H1 (cell line): Measurements from ENCODE around the gene TBC1D2. TPM values are rescaled to one million over a fixed set of nuclear protein-coding genes. Genes with fewer than 3 reads are reported as not detected.

ENCODE experiments used
- CTCF ChIA-PET: fragments of 300-600 bp; sonication (Branson Sonifier 250); formaldehyde crosslinking; loops from one replicate; lab custom pipeline; 2021; ENCODE audit not compliant: partially characterized antibody; lab: Charles Lee
- POLR2A ChIA-PET: fragments of 300-600 bp; sonication (Branson Sonifier 250); formaldehyde crosslinking; loops from one replicate; lab custom pipeline; 2021; ENCODE audit warnings: inconsistent platforms; ENCODE audit not compliant: partially characterized antibody; lab: Charles Lee
- DNase-seq, 2 experiments: peaks; one replicate each; pipeline versions ENCODE4 v3.0.0 to v3.0.0-alpha.2; 2010 to 2022; ENCODE audit warnings: low spot score in 2 of 2, low read depth in 1 of 2, mixed read lengths in 1 of 2
- FAIRE-seq: peaks from 2 replicates; lab custom pipeline; 2011; peaks lifted over from hg19 to GRCh38; lab: Jason Lieb, UNC
- H2AFZ ChIP-seq: 2 replicates; pipeline ENCODE4 v1.8.1; 2012; ENCODE audit warnings: low read length, inconsistent platforms
- H2AK5ac ChIP-seq: 2 replicates; pipeline ENCODE4 v1.6.1; 2013; ENCODE audit warnings: low read depth, low read length
- H2BK120ac ChIP-seq: replicated peaks from 2 replicates; pipeline ENCODE3; 2013; ENCODE audit warnings: low read depth, low read length, inconsistent platforms
- H2BK12ac ChIP-seq: 2 replicates; pipeline ENCODE4 v1.6.1; 2013; ENCODE audit warnings: low read depth, low read length
- H2BK15ac ChIP-seq: 2 replicates; pipeline ENCODE4 v1.6.1; 2013; ENCODE audit warnings: low read length
- H2BK20ac ChIP-seq: 2 replicates; pipeline ENCODE4 v1.6.1; 2013; ENCODE audit warnings: low read length
- H2BK5ac ChIP-seq: 2 replicates; pipeline ENCODE4 v1.6.1; 2013; ENCODE audit warnings: low read depth, low read length
- H3K14ac ChIP-seq: 2 replicates; pipeline ENCODE4 v1.6.1; 2013; ENCODE audit warnings: inconsistent platforms; ENCODE audit not compliant: insufficient read length
- H3K18ac ChIP-seq: 2 replicates; pipeline ENCODE4 v1.6.1; 2013; ENCODE audit warnings: low read length; ENCODE audit errors: extremely low read depth
- H3K23ac ChIP-seq: 2 replicates; pipeline ENCODE4 v1.6.1; 2013; ENCODE audit warnings: inconsistent platforms; ENCODE audit not compliant: insufficient read length
- H3K23me2 ChIP-seq: 2 replicates; pipeline ENCODE4 v1.6.1; 2013; ENCODE audit warnings: low read depth, low read length
- H3K27ac ChIP-seq: 2 replicates; pipeline ENCODE4 v1.6.1; 2011; ENCODE audit warnings: low read depth, low read length, inconsistent platforms
- H3K27me3 ChIP-seq, 4 experiments: replicated peaks in 1 of 4; 1 replicate in 1 of 4; 2 replicates in 3 of 4; pipeline versions ENCODE4 v1.6.1 to v1.8.1; 2011 to 2013; ENCODE audit warnings: low read length in 3 of 4, mild to moderate bottlenecking in 3 of 4, inconsistent platforms in 2 of 4, mixed read lengths in 2 of 4, moderate library complexity in 1 of 4; ENCODE audit not compliant: control insufficient read depth in 3 of 4, insufficient read depth in 3 of 4; ENCODE audit errors: extremely low read depth in 1 of 4
- H3K36me3 ChIP-seq, 4 experiments: 2 replicates each; pipeline versions ENCODE4 v1.6.1 to v1.8.1; 2011 to 2013; ENCODE audit warnings: mild to moderate bottlenecking in 4 of 4, low read length in 3 of 4, moderate library complexity in 2 of 4, control low read depth in 1 of 4, inconsistent platforms in 1 of 4; ENCODE audit not compliant: insufficient read depth in 4 of 4, control insufficient read depth in 2 of 4
- H3K4ac ChIP-seq: replicated peaks from 2 replicates; pipeline ENCODE3; 2013; ENCODE audit warnings: low read length, low read depth, mixed read lengths, inconsistent platforms; ENCODE audit not compliant: insufficient read length
- H3K4me1 ChIP-seq, 4 experiments: replicated peaks in 1 of 4; 1 replicate in 1 of 4; 2 replicates in 3 of 4; pipeline versions ENCODE4 v1.6.1 to v1.8.1; 2011 to 2013; ENCODE audit warnings: low read length in 3 of 4, inconsistent platforms in 2 of 4, mixed read lengths in 1 of 4; ENCODE audit not compliant: insufficient read depth in 4 of 4, control insufficient read depth in 3 of 4
- H3K4me2 ChIP-seq, 2 experiments: 2 replicates each; pipeline versions ENCODE4 v1.6.1 to v1.8.1; 2011 to 2013; ENCODE audit warnings: low read depth in 2 of 2, low read length in 2 of 2, control low read depth in 1 of 2, inconsistent platforms in 1 of 2, mild to moderate bottlenecking in 1 of 2; ENCODE audit not compliant: insufficient read depth in 1 of 2
- H3K4me3 ChIP-seq, 4 experiments: fragments of 200-600, 300-600 bp in 1 of 4; sonication (generic), shearing (Covaris generic), sonication (Bioruptor Twin) in 1 of 4; 2 replicates each; pipeline versions ENCODE4 v1.5.1 to v1.8.1; 2011 to 2016; ENCODE audit warnings: low read length in 4 of 4, low read depth in 3 of 4, control low read depth in 2 of 4, inconsistent platforms in 2 of 4, mild to moderate bottlenecking in 2 of 4, mixed read lengths in 1 of 4, moderate library complexity in 1 of 4; ENCODE audit not compliant: insufficient read depth in 2 of 4; ENCODE audit errors: extremely low read depth in 1 of 4
- H3K56ac ChIP-seq: replicated peaks from 2 replicates; pipeline ENCODE3; 2013; ENCODE audit warnings: low read depth, mild to moderate bottlenecking, mixed read lengths, low read length, inconsistent platforms; ENCODE audit not compliant: insufficient read length
- H3K79me1 ChIP-seq: 2 replicates; pipeline ENCODE4 v1.6.1; 2013; ENCODE audit warnings: low read depth, low read length, control low read depth
- H3K79me2 ChIP-seq, 2 experiments: 2 replicates each; pipeline versions ENCODE4 v1.6.1 to v1.8.1; 2012 to 2013; ENCODE audit warnings: low read length in 2 of 2, mild to moderate bottlenecking in 2 of 2, inconsistent platforms in 1 of 2; ENCODE audit not compliant: insufficient read depth in 2 of 2, control insufficient read depth in 1 of 2
- H3K9ac ChIP-seq, 4 experiments: replicated peaks in 1 of 4; 1 replicate in 1 of 4; 2 replicates in 3 of 4; pipeline versions ENCODE4 v1.6.1 to v1.8.1; 2011 to 2013; ENCODE audit warnings: low read depth in 3 of 4, low read length in 3 of 4, control low read depth in 2 of 4, mild to moderate bottlenecking in 2 of 4, moderate library complexity in 2 of 4, inconsistent platforms in 1 of 4; ENCODE audit errors: extremely low read depth in 1 of 4
- H3K9me3 ChIP-seq, 2 experiments: 2 replicates each; pipeline versions ENCODE4 v1.6.1 to v1.8.1; 2012 to 2013; ENCODE audit warnings: mild to moderate bottlenecking in 2 of 2, moderate library complexity in 2 of 2, control low read depth in 1 of 2, inconsistent platforms in 1 of 2, low read depth in 1 of 2, low read length in 1 of 2, mixed read lengths in 1 of 2; ENCODE audit not compliant: insufficient read depth in 2 of 2
- H4K20me1 ChIP-seq, 2 experiments: replicated peaks in 1 of 2; 2 replicates each; pipeline versions ENCODE3 to v1.8.1; 2011 to 2013; ENCODE audit warnings: inconsistent platforms in 2 of 2, low read length in 2 of 2, mild to moderate bottlenecking in 1 of 2; ENCODE audit not compliant: insufficient read depth in 2 of 2, control insufficient read depth in 1 of 2
- H4K5ac ChIP-seq: 2 replicates; pipeline ENCODE4 v1.6.1; 2013; ENCODE audit warnings: low read length, low read depth, mixed read lengths, inconsistent platforms; ENCODE audit not compliant: insufficient read length
- H4K8ac ChIP-seq: 2 replicates; pipeline ENCODE4 v1.8.0; 2013; ENCODE audit warnings: mild to moderate bottlenecking, moderate library complexity, low read length, inconsistent platforms; ENCODE audit not compliant: insufficient read depth; ENCODE audit errors: extremely low read depth
- H4K91ac ChIP-seq: replicated peaks from 2 replicates; pipeline ENCODE3; 2013; ENCODE audit warnings: low read length, mixed read lengths, inconsistent platforms; ENCODE audit not compliant: insufficient read length
- BACH1 ChIP-seq: IDR thresholded peaks from 2 replicates; pipeline ENCODE4 v1.6.1; 2012; ENCODE audit warnings: low read length, improper control_type of control experiment
- CHD1 ChIP-seq: IDR thresholded peaks from 2 replicates; pipeline ENCODE4 v1.6.1; 2012; ENCODE audit warnings: low read depth, low read length, improper control_type of control experiment
- CREB1 ChIP-seq: IDR thresholded peaks from 2 replicates; pipeline ENCODE4 v1.6.1; 2012; ENCODE audit warnings: inconsistent platforms
- EP300 ChIP-seq, 2 experiments: IDR thresholded peaks; 1 replicate in 1 of 2; 2 replicates in 1 of 2; pipeline ENCODE4 v1.6.1; 2011 to 2012; ENCODE audit warnings: low read depth in 2 of 2, low read length in 2 of 2, mild to moderate bottlenecking in 2 of 2, borderline replicate concordance in 1 of 2, inconsistent platforms in 1 of 2, moderate library complexity in 1 of 2
- GABPA ChIP-seq: IDR thresholded peaks from 2 replicates; pipeline ENCODE4 v1.6.1; 2011; ENCODE audit warnings: mild to moderate bottlenecking, low read length, moderate library complexity, borderline replicate concordance; ENCODE audit not compliant: insufficient read depth
- HDAC2 ChIP-seq, 2 experiments: fragments of 300-600 bp in 1 of 2; sonication (generic) in 1 of 2; IDR thresholded peaks; 2 replicates each; pipeline ENCODE4 v1.6.1; 2011 to 2012; ENCODE audit warnings: low read depth in 2 of 2, low read length in 2 of 2, mild to moderate bottlenecking in 2 of 2, moderate library complexity in 2 of 2, borderline replicate concordance in 1 of 2, inconsistent platforms in 1 of 2
- HDAC6 ChIP-seq: IDR thresholded peaks from one replicate; pipeline ENCODE4 v1.7.1; 2012; ENCODE audit warnings: low read depth, mild to moderate bottlenecking, inconsistent platforms, low read length, moderate library complexity
- KDM5A ChIP-seq: fragments of 200-600 bp; IDR thresholded peaks from 2 replicates; pipeline ENCODE4 v1.7.1; 2012; ENCODE audit warnings: mild to moderate bottlenecking, low read length, inconsistent platforms, mixed read lengths
- NRF1 ChIP-seq: IDR thresholded peaks from 2 replicates; pipeline ENCODE4 v1.6.1; 2011; ENCODE audit warnings: mild to moderate bottlenecking, low read depth, low read length, improper control_type of control experiment
- RBBP5 ChIP-seq: IDR thresholded peaks from 2 replicates; pipeline ENCODE4 v1.7.1; 2012; ENCODE audit warnings: low read depth, mild to moderate bottlenecking, inconsistent platforms, low read length, moderate library complexity, borderline replicate concordance
- RFX5 ChIP-seq: IDR thresholded peaks from 2 replicates; pipeline ENCODE4 v1.6.1; 2011; ENCODE audit warnings: low read depth, low read length, improper control_type of control experiment, borderline replicate concordance
- WGBS, 2 experiments: shearing (Covaris generic) in 1 of 2; methylation state at CpG; one replicate each; pipeline versions ENCODE4 v1.1.6 to v1.1.7; 2013 to 2015; ENCODE audit warnings: low lambda C conversion rate in 2 of 2, mixed read lengths in 2 of 2, inconsistent platforms in 1 of 2, low coverage in 1 of 2, missing lambda C conversion rate in 1 of 2; ENCODE audit not compliant: insufficient replicate concordance in 2 of 2, insufficient coverage in 1 of 2, insufficient read length in 1 of 2; ENCODE audit errors: extremely low coverage in 1 of 2, missing lambda C conversion rate in 1 of 2; 5-methylcytosine and 5-hydroxymethylcytosine counted together
- polyA plus RNA-seq, 7 experiments: library from polyadenylated mRNA; depleted of rRNA in 3 of 7; stranded (reverse) in 5 of 7; unstranded in 2 of 7; fragments of >200 nt in 5 of 7; fragments of 200-250 nt in 2 of 7; gene quantifications; 1 replicate in 5 of 7; 2 replicates in 1 of 7; 4 replicates in 1 of 7; pipeline versions ENCODE4 v1.2.1 to v1.2.3, GENCODE V29; 2011 to 2013; ENCODE audit warnings: missing spikeins in 2 of 7, mixed read lengths in 2 of 7
- total RNA-seq: library from RNA; stranded (reverse); fragmentation: NEBNext Ultra II Directional; extraction: Animal tissue kit (Norgen Biotek cat#: 25700); gene quantifications from 2 replicates; pipeline ENCODE4 v1.2.1, GENCODE V29; 2021

TBC1D2 gene
- total and polyA plus RNA-seq, 2 of the 8 experiments (the other 6 are each of a cell fraction or from before 2014, with no cell fraction given): 7.4 TPM

- Histone ChIP-seq H4K20me1 (peaks cover 0 to 1% of the 10 kb centered on the region in 2 experiments), H4K8ac (no peak overlapping the region), H3K27ac (no peak overlapping the region), H3K79me1 (no peaks in the 10 kb centered on the region; the same call in 1 of the 2 replicates), H2BK120ac (no peak overlapping the region), H3K27me3 (no peaks in the 10 kb centered on the region), H2BK5ac (no peak overlapping the region), H3K23me2 (no peaks in the 10 kb centered on the region), H2BK12ac (no peak overlapping the region), H2AFZ (no peak overlapping the region), H3K18ac (no peak overlapping the region), H3K79me2 (no peaks in the 10 kb centered on the region), H3K9me3 (no peaks in the 10 kb centered on the region), H3K4me2 (no peak overlapping the region), H3K23ac (no peak overlapping the region), H2BK15ac (no peak overlapping the region), H2BK20ac (no peak overlapping the region), H3K4ac (no peak overlapping the region), H2AK5ac (no peak overlapping the region), H3K4me1 (peaks cover 0 to 3% (median 0%) of the 10 kb centered on the region in 4 experiments; a peak in 2 of 7 replicates), H3K56ac (no peak overlapping the region), H4K91ac (no peak overlapping the region), H3K9ac (no peak overlapping the region), H4K5ac (no peak overlapping the region), H3K36me3 (no peaks in the 10 kb centered on the region), H3K4me3 (no peak overlapping the region), H3K14ac (no peak overlapping the region)
- ChIA-PET POLR2A (interaction anchor here (1.0 kb wide), 1 partner anchor 8 kb away, joined by 3 read pairs; no protein-coding TSS in a partner anchor), CTCF (interaction anchor here (0.8 to 1.6 kb wide), 11 partner anchors 8 to 421 kb away, joined by 3 to 5 read pairs (median 3); partner anchors contain the start of gene CORO2A)
- 84% methylated on average over 3 of the region's 3 CpGs; no CpG with 5 or more reads in 1 of the 2 experiments for WGBS, 2 experiments
- FAIRE-seq: no peak
- TF ChIP-seq BACH1 (no peak), GABPA (no peak), EP300 (IDR thresholded peaks at IDR 0.05; ENCODE audit: borderline replicate concordance in 1 of 2, low read depth in 2 of 2, low read length in 2 of 2) (no peak), RBBP5 (no peak), HDAC2 (IDR thresholded peaks at IDR 0.05; ENCODE audit: borderline replicate concordance in 1 of 2, low read depth in 2 of 2, low read length in 2 of 2) (no peak), HDAC6 (no peak), KDM5A (no peak), CREB1 (no peak), NRF1 (no peak), CHD1 (no peak), RFX5 (no peak)
- DNase-seq: no peak
Observed at GRCh38 chr9:98149422-98149821, 106.0 kb downstream of the TBC1D2 start.
